GM12891 (cell line): ENCODE results near the gene CSPG4.
"Not testable (repeated sequence)": the region's sequence is repeated elsewhere in the genome, so short reads cannot be mapped to it uniquely, and the experiment has no call there.

ENCODE experiments used
- DNase-seq: peaks from one replicate; pipeline ENCODE4 v3.0.0; 2011; ENCODE audit warnings: low spot score; ENCODE audit not compliant: insufficient read length
- FAIRE-seq: peaks from 2 replicates; lab custom pipeline; 2011; peaks lifted over from hg19 to GRCh38; lab: Jason Lieb, UNC
- PAX5 ChIP-seq: IDR thresholded peaks from 2 replicates; pipeline ENCODE4 v1.6.1; 2011; ENCODE audit warnings: low read length, moderate library complexity, mild to moderate bottlenecking; ENCODE audit not compliant: insufficient read depth, severe bottlenecking
- POLR2A ChIP-seq: IDR thresholded peaks from 2 replicates; pipeline ENCODE4 v1.6.1; 2011; ENCODE audit warnings: low read depth, low read length, control low read depth
- POLR2AphosphoS5 ChIP-seq: IDR thresholded peaks from 2 replicates; pipeline ENCODE4 v1.6.1; 2011; ENCODE audit warnings: low read depth, low read length, control low read depth
- POU2F2 ChIP-seq: IDR thresholded peaks from 2 replicates; pipeline ENCODE4 v1.6.1; 2011; ENCODE audit warnings: low read depth, mild to moderate bottlenecking, control low read depth, low read length, moderate library complexity
- SPI1 ChIP-seq: IDR thresholded peaks from 2 replicates; pipeline ENCODE4 v1.6.1; 2011; ENCODE audit warnings: low read depth, low read length, control low read depth
- TAF1 ChIP-seq: IDR thresholded peaks from 2 replicates; pipeline ENCODE4 v1.6.1; 2011; ENCODE audit warnings: low read depth, low read length, control low read depth

Gene CSPG4

DNA sequence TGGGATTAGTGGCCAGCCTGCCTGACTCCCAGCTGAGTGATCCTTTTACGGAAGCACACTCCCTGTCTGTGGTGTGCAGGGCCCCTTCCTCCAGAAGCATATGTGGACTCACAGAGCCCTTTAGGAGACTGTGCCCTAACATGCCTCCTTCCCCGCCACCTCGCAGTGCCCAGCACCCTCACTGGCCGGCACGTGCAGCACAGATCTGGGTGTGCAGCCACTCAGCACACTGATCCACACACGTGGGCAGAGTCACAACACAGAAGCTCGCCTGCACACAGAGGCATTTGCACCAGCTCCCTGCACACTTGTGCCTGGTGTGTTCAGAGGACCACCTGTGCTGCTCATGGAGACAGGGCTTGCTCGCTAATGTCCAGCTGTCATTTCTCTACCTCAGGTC is 23.6 kb upstream of the CSPG4 start:
- DNase-seq = no peak
- TF ChIP-seq PAX5 (no peak), POLR2AphosphoS5 (no peak), POU2F2 (no peak), SPI1 (no peak), POLR2A (no peak), TAF1 (no peak)
- FAIRE-seq = no peak

- DNase-seq, FAIRE-seq: not testable (repeated sequence)
These were observed 22.5 kb upstream of the CSPG4 start for GRCh38 chr15:75734861-75735760.

- DNase-seq (no peak), FAIRE-seq (no peak)
- TF ChIP-seq POLR2A (no peak), PAX5 (no peak), POLR2AphosphoS5 (no peak), POU2F2 (no peak), SPI1 (no peak), TAF1 (no peak)
These were observed 21.4 kb upstream of the CSPG4 start for GRCh38 chr15:75733761-75734651.

DNA sequence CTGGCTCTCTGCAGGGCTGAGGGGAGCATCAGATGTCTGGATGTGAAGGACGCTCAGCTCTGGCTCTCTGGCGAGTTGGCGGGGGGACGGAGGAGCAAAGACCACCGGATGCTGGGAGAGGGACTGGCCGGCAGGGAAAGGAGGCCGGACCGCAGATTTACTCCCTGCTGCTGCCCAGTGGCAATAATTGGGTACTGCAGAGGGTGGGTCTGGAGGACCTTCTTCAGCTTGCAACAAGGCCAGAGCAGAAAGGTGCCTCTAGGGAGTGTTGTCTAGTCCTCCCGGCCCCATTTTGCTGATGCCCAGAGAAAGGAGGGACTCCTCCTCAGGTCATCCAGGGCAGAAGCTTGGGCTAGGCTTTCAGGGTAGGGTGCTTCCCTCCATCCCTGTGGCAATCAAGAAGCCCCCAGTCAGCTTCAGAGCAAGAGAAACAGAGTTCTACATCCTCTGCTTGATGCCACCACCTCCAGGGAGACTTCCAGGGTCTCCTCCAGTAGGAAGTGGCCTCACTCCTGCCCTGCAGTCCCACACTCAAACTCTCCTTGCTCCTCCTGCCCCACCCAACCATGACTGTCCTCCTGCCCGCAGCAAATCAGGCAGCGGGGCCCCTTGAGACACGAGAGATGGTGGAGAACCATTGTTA is 20.3 kb upstream of the CSPG4 start:
- TF ChIP-seq SPI1 (no peak), PAX5 (no peak), POLR2A (no peak), POLR2AphosphoS5 (no peak), TAF1 (no peak), POU2F2 (no peak)
- FAIRE-seq = peak; percentile 94
- peak; percentile 63 for DNase-seq

- no peak for FAIRE-seq
- DNase-seq = no peak
- TF ChIP-seq TAF1 (no peak), PAX5 (no peak), POU2F2 (no peak), POLR2A (no peak), POLR2AphosphoS5 (no peak), SPI1 (no peak)
These were observed 19.6 kb upstream of the CSPG4 start for GRCh38 chr15:75732177-75732808.

- no peak for DNase-seq
- no peak for FAIRE-seq
- TF ChIP-seq POLR2A = no peak
- no peak for TF ChIP-seq POLR2AphosphoS5
- no peak for TF ChIP-seq SPI1
These were observed 18.9 kb upstream of the CSPG4 start for GRCh38 chr15:75731248-75732151.

GRCh38 chr15:75730376-75731247 is 18.0 kb upstream of the CSPG4 start:
- FAIRE-seq, DNase-seq: not testable (repeated sequence)

GRCh38 chr15:75729326-75730069 is 16.9 kb upstream of the CSPG4 start:
- TF ChIP-seq TAF1 (no peak), SPI1 (no peak), POU2F2 (no peak), POLR2A (no peak), POLR2AphosphoS5 (no peak), PAX5 (no peak)
- FAIRE-seq = no peak

More at GRCh38 chr15:75729326-75730069, 16.9 kb upstream of the CSPG4 start:
- no peak for DNase-seq
